ENCODE measurements around the gene CEP131.

Gene CEP131

GRCh38 chr17:81161536-81161935 is 61.2 kb downstream of the CEP131 start:
- TF ChIP-seq POLR2AphosphoS5 (IDR thresholded peaks at IDR 0.05; ENCODE audit: low read depth, low read length): no peak
- no peak for TF ChIP-seq TAF1 (IDR thresholded peaks at IDR 0.05; ENCODE audit: borderline replicate concordance, insufficient read depth, low read length)
- no peak for TF ChIP-seq SIN3A (IDR thresholded peaks at IDR 0.05; ENCODE audit: borderline replicate concordance, insufficient read depth, low read length)
- TF ChIP-seq, protein P1, sequence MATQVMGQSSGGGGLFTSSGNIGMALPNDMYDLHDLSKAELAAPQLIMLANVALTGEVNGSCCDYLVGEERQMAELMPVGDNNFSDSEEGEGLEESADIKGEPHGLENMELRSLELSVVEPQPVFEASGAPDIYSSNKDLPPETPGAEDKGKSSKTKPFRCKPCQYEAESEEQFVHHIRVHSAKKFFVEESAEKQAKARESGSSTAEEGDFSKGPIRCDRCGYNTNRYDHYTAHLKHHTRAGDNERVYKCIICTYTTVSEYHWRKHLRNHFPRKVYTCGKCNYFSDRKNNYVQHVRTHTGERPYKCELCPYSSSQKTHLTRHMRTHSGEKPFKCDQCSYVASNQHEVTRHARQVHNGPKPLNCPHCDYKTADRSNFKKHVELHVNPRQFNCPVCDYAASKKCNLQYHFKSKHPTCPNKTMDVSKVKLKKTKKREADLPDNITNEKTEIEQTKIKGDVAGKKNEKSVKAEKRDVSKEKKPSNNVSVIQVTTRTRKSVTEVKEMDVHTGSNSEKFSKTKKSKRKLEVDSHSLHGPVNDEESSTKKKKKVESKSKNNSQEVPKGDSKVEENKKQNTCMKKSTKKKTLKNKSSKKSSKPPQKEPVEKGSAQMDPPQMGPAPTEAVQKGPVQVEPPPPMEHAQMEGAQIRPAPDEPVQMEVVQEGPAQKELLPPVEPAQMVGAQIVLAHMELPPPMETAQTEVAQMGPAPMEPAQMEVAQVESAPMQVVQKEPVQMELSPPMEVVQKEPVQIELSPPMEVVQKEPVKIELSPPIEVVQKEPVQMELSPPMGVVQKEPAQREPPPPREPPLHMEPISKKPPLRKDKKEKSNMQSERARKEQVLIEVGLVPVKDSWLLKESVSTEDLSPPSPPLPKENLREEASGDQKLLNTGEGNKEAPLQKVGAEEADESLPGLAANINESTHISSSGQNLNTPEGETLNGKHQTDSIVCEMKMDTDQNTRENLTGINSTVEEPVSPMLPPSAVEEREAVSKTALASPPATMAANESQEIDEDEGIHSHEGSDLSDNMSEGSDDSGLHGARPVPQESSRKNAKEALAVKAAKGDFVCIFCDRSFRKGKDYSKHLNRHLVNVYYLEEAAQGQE (IDR thresholded peaks at IDR 0.05; ENCODE audit: insufficient read depth in 1 of 2, low read depth in 2 of 2, low read length in 2 of 2): no peak
- no peak for TF ChIP-seq FOXP2 (optimal IDR thresholded peaks at IDR 0.05; ENCODE audit: borderline replicate concordance, extremely low read depth, extremely low read length, insufficient read depth)

DNA sequence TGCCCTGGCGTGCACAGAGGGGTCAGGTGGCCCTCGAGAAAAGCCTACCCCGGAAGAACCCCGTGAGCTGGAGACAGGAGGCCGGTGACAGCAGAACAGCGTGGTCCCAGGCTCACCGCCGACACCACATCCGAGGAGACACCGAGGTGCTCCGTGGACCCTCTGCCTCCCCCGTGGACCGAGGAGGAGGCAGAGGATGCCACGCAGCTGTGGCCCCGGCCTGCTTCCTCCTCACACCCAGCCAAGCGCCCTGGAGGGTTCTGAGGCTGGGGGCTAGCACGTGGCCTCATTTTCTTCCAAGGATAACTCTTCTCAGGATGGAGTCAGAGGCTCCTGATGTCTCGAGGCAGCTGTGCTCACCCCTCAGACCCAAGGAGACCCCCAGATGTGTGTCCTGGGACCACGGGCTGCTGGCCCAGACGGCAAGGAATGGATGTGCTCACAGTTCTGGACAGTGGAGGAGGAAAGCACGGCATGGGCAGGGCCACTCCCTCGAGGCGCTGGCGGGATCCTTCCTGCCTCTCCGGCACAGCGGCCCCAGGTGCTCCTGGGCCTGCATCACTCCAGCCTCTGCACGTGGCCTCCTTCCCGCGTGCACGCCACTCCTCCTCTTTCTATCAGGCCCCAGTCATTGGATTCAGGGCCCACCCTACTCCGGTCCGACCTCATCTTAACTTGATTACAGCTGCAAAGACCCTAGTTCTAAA is 61.9 kb downstream of the CEP131 start:
- TF ChIP-seq, protein P1 (IDR thresholded peaks at IDR 0.05; ENCODE audit: insufficient read depth in 1 of 2, low read depth in 2 of 2, low read length in 2 of 2): no peak
- TF ChIP-seq TAF1 (IDR thresholded peaks at IDR 0.05; ENCODE audit: borderline replicate concordance, insufficient read depth, low read length): no peak
- no peak for TF ChIP-seq SIN3A (IDR thresholded peaks at IDR 0.05; ENCODE audit: borderline replicate concordance, insufficient read depth, low read length)
- TF ChIP-seq FOXP2 (optimal IDR thresholded peaks at IDR 0.05; ENCODE audit: borderline replicate concordance, extremely low read depth, extremely low read length, insufficient read depth): no peak
- no peak for TF ChIP-seq POLR2AphosphoS5 (IDR thresholded peaks at IDR 0.05; ENCODE audit: low read depth, low read length)

DNA sequence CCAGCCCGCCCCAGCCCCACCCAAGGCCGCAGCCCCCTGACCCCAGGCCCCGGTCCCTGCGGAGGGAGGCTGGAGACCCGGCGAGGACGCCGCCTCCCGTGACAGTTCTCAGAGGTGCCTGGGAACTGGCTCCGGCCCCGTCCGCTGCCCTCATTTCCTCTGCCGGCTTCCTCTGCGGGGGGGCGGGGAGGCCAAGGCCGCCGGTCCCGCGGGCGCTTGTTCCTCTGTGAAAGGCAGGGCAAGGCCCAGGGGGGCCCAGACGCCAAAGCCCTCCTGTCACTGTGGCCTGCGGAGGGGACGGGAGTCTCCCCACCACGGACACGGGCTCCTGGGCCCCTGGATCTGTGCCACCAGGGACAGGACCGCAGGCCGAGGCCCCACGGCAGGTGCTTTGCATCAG is 62.5 kb downstream of the CEP131 start:
- no peak for TF ChIP-seq POLR2AphosphoS5 (IDR thresholded peaks at IDR 0.05; ENCODE audit: low read depth, low read length)
- TF ChIP-seq, protein P1 (IDR thresholded peaks at IDR 0.05; ENCODE audit: insufficient read depth in 1 of 2, low read depth in 2 of 2, low read length in 2 of 2): no peak
- no peak for TF ChIP-seq SIN3A (IDR thresholded peaks at IDR 0.05; ENCODE audit: borderline replicate concordance, insufficient read depth, low read length)
- no peak for TF ChIP-seq TAF1 (IDR thresholded peaks at IDR 0.05; ENCODE audit: borderline replicate concordance, insufficient read depth, low read length)
- no peak for TF ChIP-seq FOXP2 (optimal IDR thresholded peaks at IDR 0.05; ENCODE audit: borderline replicate concordance, extremely low read depth, extremely low read length, insufficient read depth)

GRCh38 chr17:81159611-81160265 is 63.0 kb downstream of the CEP131 start:
- TF ChIP-seq, protein P1 (IDR thresholded peaks at IDR 0.05; ENCODE audit: insufficient read depth in 1 of 2, low read depth in 2 of 2, low read length in 2 of 2): no peak
- TF ChIP-seq POLR2AphosphoS5 (IDR thresholded peaks at IDR 0.05; ENCODE audit: low read depth, low read length): no peak
- no peak for TF ChIP-seq SIN3A (IDR thresholded peaks at IDR 0.05; ENCODE audit: borderline replicate concordance, insufficient read depth, low read length)
- no peak for TF ChIP-seq TAF1 (IDR thresholded peaks at IDR 0.05; ENCODE audit: borderline replicate concordance, insufficient read depth, low read length)
- TF ChIP-seq FOXP2 (optimal IDR thresholded peaks at IDR 0.05; ENCODE audit: borderline replicate concordance, extremely low read depth, extremely low read length, insufficient read depth): no peak

All from PFSK-1 (cell line).